HEK293 (cell line): ENCODE measurements around the gene WNT1.

ENCODE experiments used
- EGR2 ChIP-seq: fragments of 450-650 bp; formaldehyde crosslinking; IDR thresholded peaks from 2 replicates; pipeline ENCODE4 v1.5.1; 2016; ENCODE audit warnings: low read depth, missing biosample characterization, missing genetic modification characterization
- GLIS2 ChIP-seq: fragments of 450-650 bp; formaldehyde crosslinking; IDR thresholded peaks from 2 replicates; pipeline ENCODE4 v1.5.1; 2016; ENCODE audit warnings: missing biosample characterization, missing genetic modification characterization
- HOXD13 ChIP-seq: sonication (generic); formaldehyde crosslinking; IDR thresholded peaks from 2 replicates; pipeline ENCODE4 v1.8.0; 2022; ENCODE audit warnings: missing genetic modification reagents, borderline replicate concordance
- IKZF3 ChIP-seq: fragments of 450-650 bp; IDR thresholded peaks from 2 replicates; pipeline ENCODE4 v1.5.0; 2018; ENCODE audit warnings: missing biosample characterization, mild to moderate bottlenecking, missing genetic modification characterization, moderate library complexity
- KLF1 ChIP-seq: fragments of 450-650 bp; formaldehyde crosslinking; IDR thresholded peaks from 2 replicates; pipeline ENCODE4 v1.5.1; 2016; ENCODE audit warnings: missing biosample characterization, missing genetic modification characterization
- KLF9 ChIP-seq: fragments of 450-650 bp; formaldehyde crosslinking; IDR thresholded peaks from 2 replicates; pipeline ENCODE4 v1.5.1; 2016; ENCODE audit warnings: missing biosample characterization, missing genetic modification characterization, low read depth
- SCRT1 ChIP-seq: fragments of 450-650 bp; formaldehyde crosslinking; IDR thresholded peaks from 2 replicates; pipeline ENCODE4 v1.5.1; 2016; ENCODE audit warnings: missing biosample characterization, missing genetic modification characterization, borderline replicate concordance
- SP7 ChIP-seq: fragments of 450-650 bp; formaldehyde crosslinking; IDR thresholded peaks from 2 replicates; pipeline ENCODE4 v1.5.1; 2016; ENCODE audit warnings: missing biosample characterization, missing genetic modification characterization
- ZBTB21 ChIP-seq: fragments of 450-650 bp; formaldehyde crosslinking; IDR thresholded peaks from 2 replicates; pipeline ENCODE4 v1.5.1; 2017; ENCODE audit warnings: missing biosample characterization, missing genetic modification characterization
- ZNF138 ChIP-seq: fragments of 450-650 bp; formaldehyde crosslinking; IDR thresholded peaks from 2 replicates; pipeline ENCODE4 v1.5.1; 2016; ENCODE audit warnings: missing biosample characterization, missing genetic modification characterization, borderline replicate concordance
- ZNF239 ChIP-seq: fragments of 450-650 bp; formaldehyde crosslinking; IDR thresholded peaks from 2 replicates; pipeline ENCODE4 v1.5.1; 2016; ENCODE audit warnings: missing biosample characterization, missing genetic modification characterization
- ZNF302 ChIP-seq: fragments of 450-650 bp; formaldehyde crosslinking; IDR thresholded peaks from 2 replicates; pipeline ENCODE4 v1.5.1; 2016; ENCODE audit warnings: missing biosample characterization, missing genetic modification characterization, low read depth
- ZNF335 ChIP-seq: fragments of 450-650 bp; formaldehyde crosslinking; conservative IDR thresholded peaks from 2 replicates; pipeline ENCODE4 v1.5.1; 2016; ENCODE audit warnings: missing biosample characterization, missing genetic modification characterization
- ZNF341 ChIP-seq: fragments of 450-650 bp; formaldehyde crosslinking; IDR thresholded peaks from 2 replicates; pipeline ENCODE4; 2016; ENCODE audit warnings: low read depth, missing biosample characterization, missing genetic modification characterization
- ZNF501 ChIP-seq: fragments of 450-650 bp; formaldehyde crosslinking; IDR thresholded peaks from 2 replicates; pipeline ENCODE4 v1.5.1; 2016; ENCODE audit warnings: missing biosample characterization, missing genetic modification characterization
- ZNF510 ChIP-seq: fragments of 450-650 bp; formaldehyde crosslinking; IDR thresholded peaks from 2 replicates; pipeline ENCODE4 v1.5.1; 2018; ENCODE audit warnings: mild to moderate bottlenecking, missing genetic modification characterization, missing biosample characterization; ENCODE audit not compliant: insufficient replicate concordance
- ZNF514 ChIP-seq: fragments of 450-650 bp; formaldehyde crosslinking; IDR thresholded peaks from 2 replicates; pipeline ENCODE4 v1.5.1; 2016; ENCODE audit warnings: missing biosample characterization, missing genetic modification characterization
- ZNF529 ChIP-seq: fragments of 450-650 bp; formaldehyde crosslinking; IDR thresholded peaks from 2 replicates; pipeline ENCODE4 v1.5.1; 2017; ENCODE audit warnings: missing genetic modification characterization, missing biosample characterization; ENCODE audit not compliant: insufficient replicate concordance
- ZNF623 ChIP-seq: fragments of 450-650 bp; formaldehyde crosslinking; IDR thresholded peaks from 2 replicates; pipeline ENCODE4 v1.5.1; 2016; ENCODE audit warnings: missing biosample characterization, missing genetic modification characterization
- ZNF654 ChIP-seq: fragments of 450-650 bp; formaldehyde crosslinking; IDR thresholded peaks from 2 replicates; pipeline ENCODE4 v1.5.1; 2016; ENCODE audit warnings: low read depth, missing biosample characterization, missing genetic modification characterization
- ZNF677 ChIP-seq: fragments of 450-650 bp; IDR thresholded peaks from 2 replicates; pipeline ENCODE4 v1.5.0; 2018; ENCODE audit warnings: missing biosample characterization, mild to moderate bottlenecking, missing genetic modification characterization, moderate library complexity
- ZNF747 ChIP-seq: fragments of 450-650 bp; formaldehyde crosslinking; IDR thresholded peaks from 2 replicates; pipeline ENCODE4 v1.5.1; 2016; ENCODE audit warnings: missing biosample characterization, missing genetic modification characterization
- ZNF768 ChIP-seq: fragments of 450-650 bp; formaldehyde crosslinking; IDR thresholded peaks from 2 replicates; pipeline ENCODE4 v1.5.1; 2018; ENCODE audit warnings: missing biosample characterization, mild to moderate bottlenecking, missing genetic modification characterization
- ZNF785 ChIP-seq: fragments of 450-650 bp; formaldehyde crosslinking; IDR thresholded peaks from 2 replicates; pipeline ENCODE4 v1.5.1; 2016; ENCODE audit warnings: missing biosample characterization, missing genetic modification characterization
- TF ChIP-seq, protein P1 (sequence below): fragments of 450-650 bp; IDR thresholded peaks from 2 replicates; pipeline ENCODE4 v1.5.1; 2018; ENCODE audit warnings: missing biosample characterization, mild to moderate bottlenecking, missing genetic modification characterization
- TF ChIP-seq, protein P2 (sequence below): fragments of 450-650 bp; formaldehyde crosslinking; IDR thresholded peaks from 2 replicates; pipeline ENCODE4 v1.5.1; 2016; ENCODE audit warnings: missing biosample characterization, missing genetic modification characterization
- TF ChIP-seq, protein P3 (sequence below): fragments of 450-650 bp; formaldehyde crosslinking; IDR thresholded peaks from 2 replicates; pipeline ENCODE4 v1.5.1; 2016; ENCODE audit warnings: missing biosample characterization, missing genetic modification characterization
- TF ChIP-seq, protein P4 (sequence below): fragments of 450-650 bp; formaldehyde crosslinking; IDR thresholded peaks from 2 replicates; pipeline ENCODE4 v1.5.1; 2016; ENCODE audit warnings: missing biosample characterization, missing genetic modification characterization
- TF ChIP-seq, protein P5 (sequence below): fragments of 450-650 bp; formaldehyde crosslinking; IDR thresholded peaks from 2 replicates; pipeline ENCODE4 v1.5.0; 2017; ENCODE audit warnings: missing biosample characterization, missing genetic modification characterization, borderline replicate concordance

The WNT1 gene

DNA sequence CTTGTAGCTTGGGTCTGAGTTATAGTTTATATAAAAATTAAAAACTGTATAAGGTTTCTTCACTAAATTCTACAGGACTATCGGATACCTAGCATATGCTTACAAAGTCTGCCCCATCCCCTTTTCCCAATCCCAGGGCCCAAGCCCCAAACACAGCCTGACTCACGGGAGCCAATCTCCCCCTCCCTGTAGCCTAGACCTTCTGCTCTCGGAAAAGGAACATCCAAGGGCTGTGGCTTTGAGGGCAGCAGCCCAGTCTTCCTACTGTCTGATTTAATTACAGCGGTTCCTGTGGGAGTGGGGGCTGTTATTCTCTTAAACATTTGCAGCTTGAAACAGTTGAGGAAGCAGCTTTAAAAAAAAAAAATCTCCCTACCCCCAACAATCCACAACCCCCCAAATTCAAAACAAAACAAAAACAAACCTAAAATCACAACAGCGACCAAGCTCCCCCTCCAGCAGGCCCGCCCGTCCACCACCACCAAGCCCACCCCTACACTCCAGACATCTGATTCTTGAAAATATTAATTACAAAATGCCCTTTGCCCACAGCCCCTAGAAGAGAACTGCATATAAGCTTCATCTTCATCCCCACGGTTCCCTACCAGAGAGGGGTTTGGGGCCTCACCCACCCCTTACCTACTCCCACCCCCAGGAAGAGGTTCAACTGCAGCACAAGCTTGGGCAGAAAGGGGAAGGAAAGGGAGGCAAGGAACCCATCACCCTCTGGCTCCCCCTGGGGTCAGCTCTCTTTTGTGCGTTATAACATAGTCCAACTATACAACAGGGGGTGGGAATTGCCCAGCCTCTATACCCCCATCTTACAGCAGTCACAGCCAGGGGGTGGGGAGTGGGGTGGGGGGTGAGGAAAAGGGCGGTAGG is 41.6 kb downstream of the WNT1 start (continued):
- TF ChIP-seq ZNF747 (tag by site-specific recombination) (no peak), ZBTB21 (tag by site-specific recombination) (no peak), ZNF529 (no peak), IKZF3 (peak; percentile 87), ZNF785 (no peak), GLIS2 (no peak), ZNF677 (tag by site-specific recombination) (no peak), ZNF138 (no peak), ZNF623 (tag by site-specific recombination) (no peak), ZNF302 (tag by site-specific recombination) (no peak), ZNF239 (no peak), HOXD13 (CRISPR knock-in tag) (no peak), ZNF654 (tag by site-specific recombination) (no peak), ZNF335 (0 out of 2 replicates have a peak, but pooled peaks have one; percentile 34), SCRT1 (tag by site-specific recombination) (no peak), ZNF501 (tag by site-specific recombination) (no peak), ZNF341 (no peak), ZNF510 (tag by site-specific recombination) (no peak), SP7 (tag by site-specific recombination) (no peak), KLF1 (tag by site-specific recombination) (no peak), ZNF514 (tag by site-specific recombination) (no peak), EGR2 (tag by site-specific recombination) (0 out of 2 replicates have a peak, but pooled peaks have one; percentile 6), KLF9 (tag by site-specific recombination) (no peak), ZNF768 (tag by site-specific recombination) (no peak)
- TF ChIP-seq, protein P1, sequence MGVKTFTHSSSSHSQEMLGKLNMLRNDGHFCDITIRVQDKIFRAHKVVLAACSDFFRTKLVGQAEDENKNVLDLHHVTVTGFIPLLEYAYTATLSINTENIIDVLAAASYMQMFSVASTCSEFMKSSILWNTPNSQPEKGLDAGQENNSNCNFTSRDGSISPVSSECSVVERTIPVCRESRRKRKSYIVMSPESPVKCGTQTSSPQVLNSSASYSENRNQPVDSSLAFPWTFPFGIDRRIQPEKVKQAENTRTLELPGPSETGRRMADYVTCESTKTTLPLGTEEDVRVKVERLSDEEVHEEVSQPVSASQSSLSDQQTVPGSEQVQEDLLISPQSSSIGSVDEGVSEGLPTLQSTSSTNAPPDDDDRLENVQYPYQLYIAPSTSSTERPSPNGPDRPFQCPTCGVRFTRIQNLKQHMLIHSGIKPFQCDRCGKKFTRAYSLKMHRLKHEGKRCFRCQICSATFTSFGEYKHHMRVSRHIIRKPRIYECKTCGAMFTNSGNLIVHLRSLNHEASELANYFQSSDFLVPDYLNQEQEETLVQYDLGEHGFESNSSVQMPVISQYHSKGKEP (tag by site-specific recombination), result no peak
- TF ChIP-seq, protein P2, sequence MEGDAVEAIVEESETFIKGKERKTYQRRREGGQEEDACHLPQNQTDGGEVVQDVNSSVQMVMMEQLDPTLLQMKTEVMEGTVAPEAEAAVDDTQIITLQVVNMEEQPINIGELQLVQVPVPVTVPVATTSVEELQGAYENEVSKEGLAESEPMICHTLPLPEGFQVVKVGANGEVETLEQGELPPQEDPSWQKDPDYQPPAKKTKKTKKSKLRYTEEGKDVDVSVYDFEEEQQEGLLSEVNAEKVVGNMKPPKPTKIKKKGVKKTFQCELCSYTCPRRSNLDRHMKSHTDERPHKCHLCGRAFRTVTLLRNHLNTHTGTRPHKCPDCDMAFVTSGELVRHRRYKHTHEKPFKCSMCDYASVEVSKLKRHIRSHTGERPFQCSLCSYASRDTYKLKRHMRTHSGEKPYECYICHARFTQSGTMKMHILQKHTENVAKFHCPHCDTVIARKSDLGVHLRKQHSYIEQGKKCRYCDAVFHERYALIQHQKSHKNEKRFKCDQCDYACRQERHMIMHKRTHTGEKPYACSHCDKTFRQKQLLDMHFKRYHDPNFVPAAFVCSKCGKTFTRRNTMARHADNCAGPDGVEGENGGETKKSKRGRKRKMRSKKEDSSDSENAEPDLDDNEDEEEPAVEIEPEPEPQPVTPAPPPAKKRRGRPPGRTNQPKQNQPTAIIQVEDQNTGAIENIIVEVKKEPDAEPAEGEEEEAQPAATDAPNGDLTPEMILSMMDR (tag by site-specific recombination), result 0 out of 2 replicates have a peak, but pooled peaks have one; percentile 12
- TF ChIP-seq, protein P3, sequence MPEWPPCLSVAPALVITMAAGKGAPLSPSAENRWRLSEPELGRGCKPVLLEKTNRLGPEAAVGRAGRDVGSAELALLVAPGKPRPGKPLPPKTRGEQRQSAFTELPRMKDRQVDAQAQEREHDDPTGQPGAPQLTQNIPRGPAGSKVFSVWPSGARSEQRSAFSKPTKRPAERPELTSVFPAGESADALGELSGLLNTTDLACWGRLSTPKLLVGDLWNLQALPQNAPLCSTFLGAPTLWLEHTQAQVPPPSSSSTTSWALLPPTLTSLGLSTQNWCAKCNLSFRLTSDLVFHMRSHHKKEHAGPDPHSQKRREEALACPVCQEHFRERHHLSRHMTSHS (tag by site-specific recombination), result no peak
- TF ChIP-seq, protein P4, sequence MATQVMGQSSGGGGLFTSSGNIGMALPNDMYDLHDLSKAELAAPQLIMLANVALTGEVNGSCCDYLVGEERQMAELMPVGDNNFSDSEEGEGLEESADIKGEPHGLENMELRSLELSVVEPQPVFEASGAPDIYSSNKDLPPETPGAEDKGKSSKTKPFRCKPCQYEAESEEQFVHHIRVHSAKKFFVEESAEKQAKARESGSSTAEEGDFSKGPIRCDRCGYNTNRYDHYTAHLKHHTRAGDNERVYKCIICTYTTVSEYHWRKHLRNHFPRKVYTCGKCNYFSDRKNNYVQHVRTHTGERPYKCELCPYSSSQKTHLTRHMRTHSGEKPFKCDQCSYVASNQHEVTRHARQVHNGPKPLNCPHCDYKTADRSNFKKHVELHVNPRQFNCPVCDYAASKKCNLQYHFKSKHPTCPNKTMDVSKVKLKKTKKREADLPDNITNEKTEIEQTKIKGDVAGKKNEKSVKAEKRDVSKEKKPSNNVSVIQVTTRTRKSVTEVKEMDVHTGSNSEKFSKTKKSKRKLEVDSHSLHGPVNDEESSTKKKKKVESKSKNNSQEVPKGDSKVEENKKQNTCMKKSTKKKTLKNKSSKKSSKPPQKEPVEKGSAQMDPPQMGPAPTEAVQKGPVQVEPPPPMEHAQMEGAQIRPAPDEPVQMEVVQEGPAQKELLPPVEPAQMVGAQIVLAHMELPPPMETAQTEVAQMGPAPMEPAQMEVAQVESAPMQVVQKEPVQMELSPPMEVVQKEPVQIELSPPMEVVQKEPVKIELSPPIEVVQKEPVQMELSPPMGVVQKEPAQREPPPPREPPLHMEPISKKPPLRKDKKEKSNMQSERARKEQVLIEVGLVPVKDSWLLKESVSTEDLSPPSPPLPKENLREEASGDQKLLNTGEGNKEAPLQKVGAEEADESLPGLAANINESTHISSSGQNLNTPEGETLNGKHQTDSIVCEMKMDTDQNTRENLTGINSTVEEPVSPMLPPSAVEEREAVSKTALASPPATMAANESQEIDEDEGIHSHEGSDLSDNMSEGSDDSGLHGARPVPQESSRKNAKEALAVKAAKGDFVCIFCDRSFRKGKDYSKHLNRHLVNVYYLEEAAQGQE (tag by site-specific recombination), result no peak
- TF ChIP-seq, protein P5, sequence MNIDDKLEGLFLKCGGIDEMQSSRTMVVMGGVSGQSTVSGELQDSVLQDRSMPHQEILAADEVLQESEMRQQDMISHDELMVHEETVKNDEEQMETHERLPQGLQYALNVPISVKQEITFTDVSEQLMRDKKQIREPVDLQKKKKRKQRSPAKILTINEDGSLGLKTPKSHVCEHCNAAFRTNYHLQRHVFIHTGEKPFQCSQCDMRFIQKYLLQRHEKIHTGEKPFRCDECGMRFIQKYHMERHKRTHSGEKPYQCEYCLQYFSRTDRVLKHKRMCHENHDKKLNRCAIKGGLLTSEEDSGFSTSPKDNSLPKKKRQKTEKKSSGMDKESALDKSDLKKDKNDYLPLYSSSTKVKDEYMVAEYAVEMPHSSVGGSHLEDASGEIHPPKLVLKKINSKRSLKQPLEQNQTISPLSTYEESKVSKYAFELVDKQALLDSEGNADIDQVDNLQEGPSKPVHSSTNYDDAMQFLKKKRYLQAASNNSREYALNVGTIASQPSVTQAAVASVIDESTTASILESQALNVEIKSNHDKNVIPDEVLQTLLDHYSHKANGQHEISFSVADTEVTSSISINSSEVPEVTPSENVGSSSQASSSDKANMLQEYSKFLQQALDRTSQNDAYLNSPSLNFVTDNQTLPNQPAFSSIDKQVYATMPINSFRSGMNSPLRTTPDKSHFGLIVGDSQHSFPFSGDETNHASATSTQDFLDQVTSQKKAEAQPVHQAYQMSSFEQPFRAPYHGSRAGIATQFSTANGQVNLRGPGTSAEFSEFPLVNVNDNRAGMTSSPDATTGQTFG (tag by site-specific recombination), result no peak
